SK-N-SH treated with all-trans-retinoic acid at 6 μM for 48 hours (cell line): Measurements from ENCODE around the gene SH3BGRL2.

Experiments
- ATAC-seq: fragments of 200-7000 bp; cut with Tn5 transposase; 3 replicates; pipeline ENCODE4 v1.9.1; 2020; ENCODE audit warnings: mild to moderate bottlenecking, moderate library complexity
- ARNTL ChIP-seq: fragments of 450-650 bp; formaldehyde crosslinking; IDR thresholded peaks from 2 replicates; pipeline ENCODE4 v1.5.0; 2020; ENCODE audit warnings: low read depth, mild to moderate bottlenecking, moderate library complexity, borderline replicate concordance
- BACH2 ChIP-seq: fragments of 250-450 bp; sonication (Bioruptor Pico); IDR thresholded peaks from 2 replicates; pipeline ENCODE4 v1.9.0; 2021; ENCODE audit warnings: mild to moderate bottlenecking, borderline replicate concordance
- CREB5 ChIP-seq: fragments of 250-450 bp; sonication (Bioruptor Pico); IDR thresholded peaks from 2 replicates; pipeline ENCODE4 v1.5.1; 2020; ENCODE audit warnings: low read depth, mild to moderate bottlenecking, moderate library complexity
- CSDC2 ChIP-seq: fragments of 250-450 bp; sonication (Bioruptor Pico); IDR thresholded peaks from 2 replicates; pipeline ENCODE4 v1.5.0; 2020; ENCODE audit warnings: mild to moderate bottlenecking, moderate library complexity
- CSRNP3 ChIP-seq: fragments of 250-450 bp; sonication (Bioruptor Pico); IDR thresholded peaks from 2 replicates; pipeline ENCODE4 v1.5.1; 2021; ENCODE audit warnings: mild to moderate bottlenecking, moderate library complexity
- ESRRG ChIP-seq: fragments of 250-450 bp; sonication (Bioruptor Pico); IDR thresholded peaks from 2 replicates; pipeline ENCODE4 v1.6.1; 2021; ENCODE audit warnings: mild to moderate bottlenecking
- GLIS3 ChIP-seq: fragments of 250-450 bp; sonication (Bioruptor Pico); IDR thresholded peaks from 2 replicates; pipeline ENCODE4 v1.5.0; 2020; ENCODE audit warnings: mild to moderate bottlenecking, moderate library complexity
- OSR1 ChIP-seq: fragments of 250-450 bp; sonication (Bioruptor Pico); IDR thresholded peaks from 2 replicates; pipeline ENCODE4 v1.8.0; 2022; ENCODE audit warnings: moderate library complexity, mild to moderate bottlenecking, inconsistent platforms
- PATZ1 ChIP-seq: fragments of 250-450 bp; sonication (Bioruptor Pico); IDR thresholded peaks from 2 replicates; pipeline ENCODE4 v1.8.0; 2020; ENCODE audit warnings: mild to moderate bottlenecking, moderate library complexity, borderline replicate concordance
- POU6F1 ChIP-seq: fragments of 250-450 bp; sonication (Bioruptor Pico); IDR thresholded peaks from 2 replicates; pipeline ENCODE4 v1.8.0; 2021; ENCODE audit warnings: low read depth, mild to moderate bottlenecking, moderate library complexity, borderline replicate concordance
- PPARA ChIP-seq: fragments of 250-450 bp; sonication (Bioruptor Pico); IDR thresholded peaks from 2 replicates; pipeline ENCODE4 v1.5.0; 2020; ENCODE audit warnings: mild to moderate bottlenecking, borderline replicate concordance
- RARB ChIP-seq: fragments of 250-450 bp; sonication (Bioruptor Pico); IDR thresholded peaks from 2 replicates; pipeline ENCODE4 v1.8.0; 2021; ENCODE audit warnings: mild to moderate bottlenecking, moderate library complexity
- SNAI2 ChIP-seq: fragments of 250-450 bp; sonication (Bioruptor Pico); IDR thresholded peaks from 2 replicates; pipeline ENCODE4 v1.5.0; 2020; ENCODE audit warnings: mild to moderate bottlenecking, moderate library complexity
- TCF4 ChIP-seq: fragments of 250-450 bp; sonication (Bioruptor Pico); IDR thresholded peaks from 2 replicates; pipeline ENCODE4 v1.8.0; 2021; ENCODE audit warnings: mild to moderate bottlenecking, moderate library complexity, borderline replicate concordance
- TSHZ2 ChIP-seq: fragments of 250-450 bp; sonication (Bioruptor Pico); IDR thresholded peaks from 2 replicates; pipeline ENCODE4 v1.5.0; 2020; ENCODE audit warnings: mild to moderate bottlenecking, moderate library complexity
- ZC3H10 ChIP-seq: fragments of 250-450 bp; sonication (Bioruptor Pico); IDR thresholded peaks from 2 replicates; pipeline ENCODE4 v1.5.1; 2021; ENCODE audit warnings: mild to moderate bottlenecking, moderate library complexity
- ZFP3 ChIP-seq: fragments of 250-450 bp; sonication (Bioruptor Pico); IDR thresholded peaks from 2 replicates; pipeline ENCODE4 v1.5.0; 2020; ENCODE audit warnings: mild to moderate bottlenecking, moderate library complexity
- ZFP30 ChIP-seq: fragments of 450-650 bp; formaldehyde crosslinking; IDR thresholded peaks from 2 replicates; pipeline ENCODE4 v1.5.0; 2022; ENCODE audit warnings: mild to moderate bottlenecking, moderate library complexity
- ZNF565 ChIP-seq: fragments of 450-650 bp; formaldehyde crosslinking; conservative IDR thresholded peaks from 2 replicates; pipeline ENCODE4 v1.5.0; 2020; ENCODE audit warnings: low read depth, mild to moderate bottlenecking, moderate library complexity
- ZNF70 ChIP-seq: fragments of 450-650 bp; formaldehyde crosslinking; IDR thresholded peaks from 2 replicates; pipeline ENCODE4 v1.5.0; 2020; ENCODE audit warnings: mild to moderate bottlenecking, moderate library complexity
- ZNF8 ChIP-seq: fragments of 450-650 bp; formaldehyde crosslinking; IDR thresholded peaks from 2 replicates; pipeline ENCODE4 v1.5.0; 2020; ENCODE audit warnings: mild to moderate bottlenecking, moderate library complexity

SH3BGRL2 gene

GRCh38 chr6:79702691-79703090, 71.6 kb downstream of the SH3BGRL2 start (continued):
- TF ChIP-seq TSHZ2 (CRISPR knock-in tag) (no peak), PPARA (CRISPR knock-in tag) (no peak), ESRRG (CRISPR knock-in tag) (no peak), CSRNP3 (CRISPR knock-in tag) (no peak), ZNF565 (CRISPR knock-in tag) (no peak), OSR1 (no peak), ZFP30 (CRISPR knock-in tag) (no peak), ZNF8 (CRISPR knock-in tag) (no peak), POU6F1 (CRISPR knock-in tag) (no peak)
- TF ChIP-seq, all 23 proteins: peak for 0

- no peak for ATAC-seq
- TF ChIP-seq ZNF70 (CRISPR knock-in tag) (no peak), ESRRG (CRISPR knock-in tag) (no peak), POU6F1 (CRISPR knock-in tag) (no peak), ZNF8 (CRISPR knock-in tag) (no peak), GLIS3 (CRISPR knock-in tag) (no peak), ZFP30 (CRISPR knock-in tag) (no peak), CSDC2 (CRISPR knock-in tag) (no peak), OSR1 (no peak), CREB5 (CRISPR knock-in tag) (no peak), ARNTL (no peak), PPARA (CRISPR knock-in tag) (no peak), ZC3H10 (CRISPR knock-in tag) (no peak)
These were observed 73.1 kb downstream of the SH3BGRL2 start for GRCh38 chr6:79704200-79704599.

GRCh38 chr6:79705456-79705995, 74.4 kb downstream of the SH3BGRL2 start:
- TF ChIP-seq TCF4 (CRISPR knock-in tag) (no peak), BACH2 (CRISPR knock-in tag) (no peak), RARB (no peak), PATZ1 (CRISPR knock-in tag) (no peak), SNAI2 (CRISPR knock-in tag) (no peak), ZFP3 (no peak), ARNTL (no peak), PPARA (CRISPR knock-in tag) (no peak), CSRNP3 (CRISPR knock-in tag) (no peak), CSDC2 (CRISPR knock-in tag) (no peak), ZNF8 (CRISPR knock-in tag) (no peak)
- no peak for ATAC-seq
